ENCODE results near the gene BRD9.
"Not testable (repeated sequence)": the region's sequence is repeated elsewhere in the genome, so short reads cannot be mapped to it uniquely, and the experiment has no call there.

The BRD9 gene

GRCh38 chr5:843926-844325 lies 48.7 kb downstream of the BRD9 start:
- not testable (repeated sequence) for DNase-seq (ENCODE audit: low read depth in 2 of 2)

- DNase-seq (ENCODE audit: low read depth in 2 of 2): not testable (repeated sequence)
Observed at GRCh38 chr5:843371-843770, 49.2 kb downstream of the BRD9 start.

GRCh38 chr5:842402-843221 lies 50.0 kb downstream of the BRD9 start:
- not testable (repeated sequence) for DNase-seq (ENCODE audit: low read depth in 2 of 2)

- DNase-seq (ENCODE audit: low read depth in 2 of 2): not testable (repeated sequence)
Observed at GRCh38 chr5:841531-842401, 50.8 kb downstream of the BRD9 start.

GRCh38 chr5:840974-841435 lies 51.6 kb downstream of the BRD9 start:
- DNase-seq (ENCODE audit: low read depth in 2 of 2): not testable (repeated sequence)

- not testable (repeated sequence) for DNase-seq (ENCODE audit: low read depth in 2 of 2)
Observed at GRCh38 chr5:840118-840973, 52.3 kb downstream of the BRD9 start.

GRCh38 chr5:838431-838851 lies 54.2 kb downstream of the BRD9 start:
- not testable (repeated sequence) for DNase-seq (ENCODE audit: low read depth in 2 of 2)

GRCh38 chr5:837621-838121 lies 54.9 kb downstream of the BRD9 start:
- not testable (repeated sequence) for DNase-seq (ENCODE audit: low read depth in 2 of 2)

GRCh38 chr5:835933-836612 lies 56.5 kb downstream of the BRD9 start:
- not testable (repeated sequence) for DNase-seq (ENCODE audit: low read depth in 2 of 2)

GRCh38 chr5:834013-834412 lies 58.6 kb downstream of the BRD9 start:
- DNase-seq (ENCODE audit: low read depth in 2 of 2): not testable (repeated sequence)

- not testable (repeated sequence) for DNase-seq (ENCODE audit: low read depth in 2 of 2)
Observed at GRCh38 chr5:828194-828593, 64.4 kb downstream of the BRD9 start.

- DNase-seq (ENCODE audit: low read depth in 2 of 2): not testable (repeated sequence)
Observed at GRCh38 chr5:825544-825943, 67.1 kb downstream of the BRD9 start.

- no peak for DNase-seq (ENCODE audit: low read depth in 2 of 2)
Observed at GRCh38 chr5:821504-821903, 71.1 kb downstream of the BRD9 start.

GRCh38 chr5:820245-820644 lies 72.4 kb downstream of the BRD9 start:
- DNase-seq (ENCODE audit: low read depth in 2 of 2): no peak

- DNase-seq (ENCODE audit: low read depth in 2 of 2): no peak
Observed at GRCh38 chr5:819078-819477, 73.5 kb downstream of the BRD9 start.

GRCh38 chr5:816176-816575 lies 76.4 kb downstream of the BRD9 start:
- DNase-seq (ENCODE audit: low read depth in 2 of 2): no peak

GRCh38 chr5:815449-815848 lies 77.2 kb downstream of the BRD9 start:
- no peak for DNase-seq (ENCODE audit: low read depth in 2 of 2)

Data from activated CD8-positive, alpha-beta memory T cell treated with anti-CD3 and anti-CD28 coated beads for 4 hours (primary cell).